ENCODE results near the gene GM2A. TPM values are rescaled to one million over a fixed set of nuclear protein-coding genes. Genes with fewer than 3 reads are reported as not detected.

The GM2A gene
- total RNA-seq, 2 experiments from 2014 or later: 19.5 to 19.6 TPM

- DNase-seq (no peak), ATAC-seq (no peak)
- Mint-ChIP-seq H3K27ac (no peak overlapping the region), H3K4me1 (ENCODE audit: low read depth) (no peaks in the 10 kb centered on the region), H3K36me3 (ENCODE audit: low read depth) (peaks cover 13% of the 10 kb centered on the region), H3K4me3 (no peak overlapping the region), H3K9me3 (ENCODE audit: insufficient read depth) (no peaks in the 10 kb centered on the region), H3K27me3 (ENCODE audit: low read depth) (peaks cover 5% of the 10 kb centered on the region)
- ChIA-PET POLR2A (no interaction called here), CTCF (interaction anchor here (1.0 kb wide), 1 partner anchor 14 kb away, joined by 3 read pairs; no protein-coding TSS in a partner anchor)
Observed at GRCh38 chr5:151271336-151271735, 18.4 kb downstream of the GM2A start.

GRCh38 chr5:151274666-151275065, 21.7 kb downstream of the GM2A start:
- no peaks in the 10 kb centered on the region for H3K36me3 Mint-ChIP-seq (ENCODE audit: low read depth)
- H3K4me1 Mint-ChIP-seq (ENCODE audit: low read depth): no peaks in the 10 kb centered on the region
- no peak overlapping the region for H3K4me3 Mint-ChIP-seq
- H3K9me3 Mint-ChIP-seq (ENCODE audit: insufficient read depth): no peaks in the 10 kb centered on the region
- POLR2A ChIA-PET: no interaction called here
- H3K27ac Mint-ChIP-seq: no peak overlapping the region
- ATAC-seq (no peak), DNase-seq (no peak)
- CTCF ChIA-PET: interaction anchor here (0.6 to 1.4 kb wide), 4 partner anchors 8 to 159 kb away, joined by 3 to 5 read pairs (median 4); no protein-coding TSS in a partner anchor
- peaks cover 5% of the 10 kb centered on the region for H3K27me3 Mint-ChIP-seq (ENCODE audit: low read depth)

GRCh38 chr5:151275803-151276202, 22.8 kb downstream of the GM2A start:
- peaks cover 5% of the 10 kb centered on the region for H3K27me3 Mint-ChIP-seq (ENCODE audit: low read depth)
- H3K36me3 Mint-ChIP-seq (ENCODE audit: low read depth): no peaks in the 10 kb centered on the region
- H3K9me3 Mint-ChIP-seq (ENCODE audit: insufficient read depth): no peaks in the 10 kb centered on the region
- ATAC-seq: no peak
- H3K4me1 Mint-ChIP-seq (ENCODE audit: low read depth): no peaks in the 10 kb centered on the region
- no peak overlapping the region for H3K4me3 Mint-ChIP-seq
- ChIA-PET POLR2A (no interaction called here), CTCF (interaction anchor here (1.0 kb wide), 2 partner anchors 9 to 40 kb away, joined by 3 to 4 read pairs; no protein-coding TSS in a partner anchor)
- H3K27ac Mint-ChIP-seq: no peak overlapping the region
- DNase-seq: no peak

DNA sequence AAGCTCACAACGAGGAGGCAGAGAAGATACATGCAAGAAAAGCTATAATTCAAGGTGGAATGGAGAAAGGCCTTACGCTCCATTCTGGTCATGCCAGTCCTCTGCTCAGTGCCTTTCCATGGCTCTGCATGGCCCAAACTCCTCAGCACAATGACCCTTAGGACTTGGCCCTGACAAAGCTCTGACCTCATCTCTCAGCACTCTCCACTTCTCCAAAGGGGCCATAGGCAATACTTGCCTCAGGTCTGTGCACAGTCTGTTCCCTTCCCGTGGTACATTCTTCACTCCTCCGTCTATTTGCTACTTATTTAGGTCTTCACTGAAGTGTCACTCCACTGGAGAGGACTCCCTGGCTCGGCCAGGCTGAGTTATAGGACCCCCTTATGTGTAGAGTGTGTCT, 25.9 kb downstream of the GM2A start:
- DNase-seq: no peak
- CTCF ChIA-PET: interaction anchor here (0.8 kb wide), 1 partner anchor 37 kb away, joined by 3 read pairs; no protein-coding TSS in a partner anchor
- ATAC-seq: no peak
- peaks cover 5% of the 10 kb centered on the region for H3K27me3 Mint-ChIP-seq (ENCODE audit: low read depth)
- no peaks in the 10 kb centered on the region for H3K4me1 Mint-ChIP-seq (ENCODE audit: low read depth)
- no peaks in the 10 kb centered on the region for H3K36me3 Mint-ChIP-seq (ENCODE audit: low read depth)
- no peak overlapping the region for H3K27ac Mint-ChIP-seq
- no peak overlapping the region for H3K4me3 Mint-ChIP-seq
- no peaks in the 10 kb centered on the region for H3K9me3 Mint-ChIP-seq (ENCODE audit: insufficient read depth)
- POLR2A ChIA-PET: no interaction called here

DNA sequence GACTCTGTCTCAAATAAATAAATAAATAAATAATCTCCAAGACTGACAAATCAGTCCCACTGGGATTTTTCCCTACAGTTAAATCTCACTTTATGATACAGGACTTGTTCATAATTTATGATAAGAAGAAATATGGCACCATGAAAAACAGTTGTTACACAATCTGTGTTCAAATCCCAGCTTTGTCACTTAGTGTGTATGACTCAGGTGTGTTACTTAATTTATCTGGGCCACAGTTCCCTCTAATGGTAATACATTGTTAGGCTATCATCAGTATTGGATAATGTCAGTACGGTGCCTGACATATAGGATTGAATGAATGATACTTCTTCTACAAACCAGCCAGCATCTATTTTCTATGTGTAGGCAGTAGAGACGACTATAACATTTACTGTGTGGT, 27.5 kb downstream of the GM2A start:
- Mint-ChIP-seq H3K27ac (no peak overlapping the region), H3K4me3 (no peak overlapping the region), H3K4me1 (ENCODE audit: low read depth) (no peaks in the 10 kb centered on the region), H3K36me3 (ENCODE audit: low read depth) (no peaks in the 10 kb centered on the region), H3K9me3 (ENCODE audit: insufficient read depth) (no peaks in the 10 kb centered on the region), H3K27me3 (ENCODE audit: low read depth) (peaks cover 2% of the 10 kb centered on the region)
- ChIA-PET POLR2A (no interaction called here), CTCF (interaction anchor here (1.1 to 1.3 kb wide), 2 partner anchors 36 to 115 kb away, joined by 3 to 6 read pairs; no protein-coding TSS in a partner anchor)
- no peak for DNase-seq
- ATAC-seq: no peak

DNA sequence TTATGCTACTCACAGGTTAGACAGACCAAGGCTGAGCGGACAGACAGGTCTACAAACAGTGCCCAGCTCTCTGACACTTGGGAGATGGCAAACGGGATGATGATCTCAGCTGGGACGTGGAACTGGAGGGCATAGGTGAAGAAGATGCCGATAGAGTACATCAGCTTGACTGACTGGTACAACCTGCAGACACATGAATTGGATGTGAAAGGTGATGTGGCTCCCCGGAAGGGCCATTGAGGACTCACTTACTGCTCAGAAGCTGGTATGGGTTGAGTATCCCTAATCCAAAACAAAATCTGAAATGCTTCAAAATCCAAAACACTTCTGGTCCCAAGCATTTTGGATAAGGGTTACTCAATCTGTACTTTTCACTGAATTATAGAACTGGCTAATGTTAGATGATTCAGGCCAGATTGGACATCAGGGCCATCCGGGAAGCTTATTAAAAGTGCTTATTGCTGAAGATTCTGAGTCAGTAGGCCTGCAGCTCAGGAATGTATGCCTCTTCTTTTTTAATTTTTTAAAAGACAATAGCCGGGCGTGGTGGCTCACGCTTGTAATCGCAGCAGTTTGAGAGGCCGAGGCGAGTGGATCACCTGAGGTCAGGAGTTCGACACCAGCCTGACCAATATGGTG, 28.1 kb downstream of the GM2A start:
- H3K9me3 Mint-ChIP-seq (ENCODE audit: insufficient read depth): no peaks in the 10 kb centered on the region
- H3K4me1 Mint-ChIP-seq (ENCODE audit: low read depth): no peaks in the 10 kb centered on the region
- peaks cover under 1% of the 10 kb centered on the region for H3K27me3 Mint-ChIP-seq (ENCODE audit: low read depth)
- ChIA-PET CTCF (interaction anchor here (1.3 kb wide), 1 partner anchor 35 kb away, joined by 6 read pairs; no protein-coding TSS in a partner anchor), POLR2A (no interaction called here)
- DNase-seq (no peak), ATAC-seq (no peak)
- H3K4me3 Mint-ChIP-seq: no peak overlapping the region
- no peaks in the 10 kb centered on the region for H3K36me3 Mint-ChIP-seq (ENCODE audit: low read depth)
- H3K27ac Mint-ChIP-seq: no peak overlapping the region

DNA sequence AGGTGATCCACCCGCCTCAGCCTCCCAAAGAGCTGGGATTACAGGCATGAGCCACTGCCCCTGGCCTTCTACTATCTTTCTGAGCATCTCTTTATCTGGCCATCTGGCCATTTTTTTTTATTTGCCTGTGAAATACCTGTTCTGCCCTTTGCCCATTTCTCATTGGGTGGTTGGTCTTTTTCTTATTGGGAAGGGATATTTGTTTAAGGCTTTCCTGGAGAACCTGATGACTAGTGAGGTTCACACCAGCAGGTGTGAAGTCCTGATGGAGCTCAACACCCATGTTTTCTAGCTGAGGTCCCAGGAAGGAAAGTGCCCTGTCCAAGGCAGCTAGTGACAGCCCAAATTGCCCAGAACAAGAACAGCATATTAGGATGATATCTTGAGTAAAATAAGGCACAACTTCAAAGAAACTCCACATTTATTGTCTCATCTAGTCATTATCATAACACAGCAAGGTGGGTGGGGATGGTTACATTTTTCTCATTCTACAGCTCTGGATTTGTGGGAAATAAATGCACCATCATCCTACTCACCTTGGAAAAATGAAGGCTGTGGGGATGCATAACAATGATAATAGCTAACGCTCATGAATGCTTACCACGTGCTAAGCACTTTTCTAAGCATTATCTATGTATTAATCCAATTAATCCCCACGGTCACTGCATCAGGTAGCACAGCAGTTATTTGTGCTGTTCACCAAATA, 30.3 kb downstream of the GM2A start:
- ATAC-seq: no peak
- Mint-ChIP-seq H3K4me3 (no peak overlapping the region), H3K9me3 (ENCODE audit: insufficient read depth) (no peaks in the 10 kb centered on the region), H3K4me1 (ENCODE audit: low read depth) (no peaks in the 10 kb centered on the region), H3K27me3 (ENCODE audit: low read depth) (no peaks in the 10 kb centered on the region), H3K36me3 (ENCODE audit: low read depth) (no peaks in the 10 kb centered on the region), H3K27ac (no peak overlapping the region)
- no peak for DNase-seq
- POLR2A ChIA-PET: no interaction called here
- CTCF ChIA-PET: interaction anchor here (1.4 kb wide), 2 partner anchors 9 to 33 kb away, joined by 4 read pairs; no protein-coding TSS in a partner anchor

DNA sequence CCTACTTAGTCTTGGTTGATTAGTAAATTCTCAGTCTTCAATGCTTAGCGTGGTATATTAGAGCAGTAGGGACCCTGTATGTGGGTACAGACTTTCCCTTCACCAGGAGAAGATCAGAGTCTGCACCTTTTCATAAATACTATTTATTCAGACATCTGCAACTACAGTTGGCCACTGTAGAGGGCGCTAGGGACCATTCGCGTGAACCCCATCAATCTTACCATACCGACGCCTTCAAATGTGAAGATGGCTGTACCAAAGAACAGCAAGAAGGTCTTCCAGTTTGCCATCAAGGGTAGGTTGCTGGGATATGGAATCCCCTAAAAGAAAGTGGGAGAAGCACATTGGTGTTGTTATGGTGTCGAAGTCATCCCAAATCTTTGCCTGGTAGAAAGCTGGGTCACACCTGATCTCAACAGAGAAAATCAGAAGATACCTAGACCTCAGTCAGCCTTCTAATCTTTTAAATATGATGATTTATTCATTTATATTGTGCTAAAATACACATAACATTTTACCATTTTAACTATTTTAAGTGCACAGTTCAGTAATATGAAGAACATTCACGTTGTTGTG, 31.5 kb downstream of the GM2A start:
- ATAC-seq: no peak
- Mint-ChIP-seq H3K27ac (no peak overlapping the region), H3K36me3 (ENCODE audit: low read depth) (no peaks in the 10 kb centered on the region), H3K9me3 (ENCODE audit: insufficient read depth) (no peaks in the 10 kb centered on the region), H3K27me3 (ENCODE audit: low read depth) (no peaks in the 10 kb centered on the region), H3K4me3 (no peak overlapping the region), H3K4me1 (ENCODE audit: low read depth) (no peaks in the 10 kb centered on the region)
- DNase-seq: no peak
- POLR2A ChIA-PET: no interaction called here
- CTCF ChIA-PET: interaction anchor here (0.6 to 1.1 kb wide), 3 partner anchors 8 to 14 kb away, joined by 3 to 4 read pairs (median 3); no protein-coding TSS in a partner anchor

DNA sequence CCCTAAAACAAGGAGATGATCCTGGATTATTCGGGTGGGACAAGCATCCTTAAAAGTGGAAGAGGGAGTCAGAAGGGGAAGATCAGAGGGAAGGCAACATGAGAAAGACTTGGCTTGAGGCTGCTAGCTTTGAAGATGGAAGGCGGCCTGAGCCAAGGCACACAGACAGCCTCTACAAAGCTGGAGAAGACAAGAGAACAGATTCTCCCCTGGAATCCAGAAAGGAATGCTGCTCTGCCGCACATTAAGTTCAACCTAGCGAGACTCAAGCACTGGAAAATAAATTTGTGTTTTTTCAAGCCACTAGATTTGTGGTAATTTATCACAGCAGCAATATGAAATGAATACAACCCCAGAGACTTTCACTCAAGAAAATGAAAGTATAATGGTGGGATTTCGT, 32.7 kb downstream of the GM2A start:
- Mint-ChIP-seq H3K27ac (no peak overlapping the region), H3K36me3 (ENCODE audit: low read depth) (no peaks in the 10 kb centered on the region)

DNA sequence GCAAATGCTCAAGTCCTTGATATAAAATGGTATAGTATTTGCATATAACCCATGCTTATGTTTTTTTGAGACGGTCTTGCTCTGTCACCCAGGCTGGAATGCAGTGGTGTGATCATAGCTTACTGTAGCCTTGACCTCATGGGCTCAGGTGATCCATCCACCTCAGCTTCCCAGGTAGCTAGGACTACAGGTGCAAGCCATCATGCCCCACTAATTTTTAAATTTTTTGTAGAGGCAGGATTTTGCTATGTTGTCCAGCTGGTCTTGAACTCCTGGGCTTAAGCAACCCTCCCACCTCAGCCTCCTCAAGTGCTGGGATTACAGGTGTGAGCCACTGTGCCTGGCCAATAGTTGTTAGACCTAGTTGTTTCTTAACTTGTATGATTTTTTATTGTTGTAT, 33.3 kb downstream of the GM2A start:
- H3K27ac Mint-ChIP-seq: no peak overlapping the region
- H3K36me3 Mint-ChIP-seq (ENCODE audit: low read depth): no peaks in the 10 kb centered on the region
- ATAC-seq (no peak), DNase-seq (no peak)
- no peak overlapping the region for H3K4me3 Mint-ChIP-seq
- ChIA-PET POLR2A (no interaction called here), CTCF (no interaction called here)
- H3K27me3 Mint-ChIP-seq (ENCODE audit: low read depth): no peaks in the 10 kb centered on the region
- H3K9me3 Mint-ChIP-seq (ENCODE audit: insufficient read depth): peaks cover 2% of the 10 kb centered on the region
- no peaks in the 10 kb centered on the region for H3K4me1 Mint-ChIP-seq (ENCODE audit: low read depth)

More for the DNA sequence above, 32.7 kb downstream of the GM2A start:
- ChIA-PET CTCF (interaction anchor here (0.8 kb wide), 1 partner anchor 30 kb away, joined by 3 read pairs; no protein-coding TSS in a partner anchor), POLR2A (no interaction called here)
- no peaks in the 10 kb centered on the region for H3K4me1 Mint-ChIP-seq (ENCODE audit: low read depth)
- no peaks in the 10 kb centered on the region for H3K9me3 Mint-ChIP-seq (ENCODE audit: insufficient read depth)
- H3K4me3 Mint-ChIP-seq: no peak overlapping the region
- H3K27me3 Mint-ChIP-seq (ENCODE audit: low read depth): no peaks in the 10 kb centered on the region
- no peak for ATAC-seq
- DNase-seq: no peak

- DNase-seq (no peak), ATAC-seq (no peak)
- Mint-ChIP-seq H3K36me3 (ENCODE audit: low read depth) (no peaks in the 10 kb centered on the region), H3K4me3 (no peak overlapping the region), H3K9me3 (ENCODE audit: insufficient read depth) (peaks cover 5% of the 10 kb centered on the region), H3K27ac (no peak overlapping the region), H3K4me1 (ENCODE audit: low read depth) (no peaks in the 10 kb centered on the region), H3K27me3 (ENCODE audit: low read depth) (no peaks in the 10 kb centered on the region)
- CTCF ChIA-PET: no interaction called here
- POLR2A ChIA-PET: interaction anchor here (0.6 kb wide), 1 partner anchor 615 kb away, joined by 3 read pairs; no protein-coding TSS in a partner anchor
Observed at GRCh38 chr5:151288180-151288579, 35.2 kb downstream of the GM2A start.

DNA sequence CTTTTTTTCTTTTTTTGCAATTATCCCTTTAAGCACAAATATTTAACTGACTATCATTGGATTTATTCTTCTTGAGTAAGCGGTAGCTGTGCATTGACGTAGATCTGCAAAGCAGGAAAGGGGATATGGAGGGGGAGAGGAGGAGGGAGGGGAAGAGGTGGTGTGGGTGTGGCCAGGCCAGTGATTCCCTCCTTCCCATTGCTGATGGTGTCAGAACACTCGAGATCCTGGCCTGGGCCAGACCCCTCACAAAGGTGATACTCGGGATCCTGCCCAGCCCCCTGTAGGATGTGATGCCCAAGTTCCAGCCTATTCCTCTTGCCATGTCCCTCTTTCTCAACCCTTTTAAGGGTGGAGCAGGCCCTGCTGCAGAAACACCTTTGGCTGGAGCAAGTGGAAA, 40.6 kb downstream of the GM2A start:
- ChIA-PET POLR2A (interaction anchor here (0.6 kb wide), 1 partner anchor 41 kb away, joined by 3 read pairs; no protein-coding TSS in a partner anchor), CTCF (interaction anchor here (0.9 kb wide), 1 partner anchor 22 kb away, joined by 3 read pairs; no protein-coding TSS in a partner anchor)
- peaks cover 5% of the 10 kb centered on the region for H3K9me3 Mint-ChIP-seq (ENCODE audit: insufficient read depth)
- no peak overlapping the region for H3K4me3 Mint-ChIP-seq
- peaks cover 9% of the 10 kb centered on the region for H3K27me3 Mint-ChIP-seq (ENCODE audit: low read depth)
- ATAC-seq (no peak), DNase-seq (no peak)
- H3K36me3 Mint-ChIP-seq (ENCODE audit: low read depth): no peaks in the 10 kb centered on the region
- H3K27ac Mint-ChIP-seq: no peak overlapping the region
- H3K4me1 Mint-ChIP-seq (ENCODE audit: low read depth): no peaks in the 10 kb centered on the region

Data from activated CD8-positive, alpha-beta T cell treated with anti-CD3 and anti-CD28 coated beads, Interleukin-2, amount 10 ng/mL, durations not matched to agents 7 days and 5 days (primary cell).